Subcutaneous abdominal adipose tissue (tissue), 5 donors: ENCODE measurements around the gene CSDE1.

Source experiments
- H3K27ac ChIP-seq: one replicate; pipeline ENCODE4 v1.7.0; 2013; ENCODE audit warnings: low read depth, mild to moderate bottlenecking, inconsistent platforms, low read length, moderate library complexity
- H3K27me3 ChIP-seq, 5 donors: one replicate each; pipeline ENCODE4 v1.7.0; 2013; ENCODE audit warnings: low read length in 5 of 5, inconsistent platforms in 1 of 5; ENCODE audit not compliant: control insufficient read depth in 5 of 5, insufficient read depth in 4 of 5
- H3K36me3 ChIP-seq, 5 donors: one replicate each; pipeline ENCODE4 v1.7.0; 2013; ENCODE audit warnings: low read length in 5 of 5; ENCODE audit not compliant: control insufficient read depth in 5 of 5, insufficient read depth in 5 of 5
- H3K4me1 ChIP-seq, 5 donors: one replicate each; pipeline ENCODE4 v1.7.0; 2013; ENCODE audit warnings: low read length in 5 of 5, mild to moderate bottlenecking in 3 of 5, moderate library complexity in 1 of 5; ENCODE audit not compliant: control insufficient read depth in 5 of 5, insufficient read depth in 5 of 5
- H3K4me3 ChIP-seq, 5 donors: one replicate each; pipeline ENCODE4 v1.7.0; 2013; ENCODE audit warnings: low read length in 5 of 5, low read depth in 1 of 5
- H3K9ac ChIP-seq, 5 donors: one replicate each; pipeline ENCODE4 v1.7.0; 2013; ENCODE audit warnings: low read length in 5 of 5, mild to moderate bottlenecking in 4 of 5, moderate library complexity in 3 of 5
- H3K9me3 ChIP-seq, 5 donors: one replicate each; pipeline ENCODE4 v1.7.0; 2013; ENCODE audit warnings: low read length in 5 of 5; ENCODE audit not compliant: control insufficient read depth in 5 of 5
- donor health status: healthy.
- donor health status: healthy.
- donor health status: healthy.
- donor health status: healthy.
- donor health status: healthy.

CSDE1 gene

DNA sequence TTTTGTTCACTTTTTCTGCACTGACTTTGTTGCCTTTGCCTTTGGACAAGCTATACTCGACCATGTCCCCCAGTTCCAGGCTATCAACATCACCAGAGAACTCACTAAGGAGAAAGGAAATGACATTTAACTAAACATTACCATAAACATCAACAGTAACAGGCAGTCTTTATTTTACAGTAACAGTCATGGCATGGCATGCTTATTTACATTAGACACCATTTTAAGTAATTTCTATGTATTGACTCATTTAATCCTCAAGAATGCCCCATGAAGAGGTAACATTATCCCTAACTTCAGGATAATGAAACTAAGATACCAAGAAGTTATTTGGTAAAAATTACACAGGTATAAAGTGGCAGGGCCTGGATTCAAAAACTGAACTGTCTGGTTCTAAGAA, 32.6 kb downstream of the CSDE1 start:
- Histone ChIP-seq H3K4me3 (no peak overlapping the region), H3K9ac (no peak overlapping the region), H3K36me3 (peaks cover 62 to 96% (median 85%) of the 10 kb centered on the region in 5 donors), H3K4me1 (peaks cover 0 to 23% (median 8%) of the 10 kb centered on the region in 5 donors), H3K9me3 (no peaks in the 10 kb centered on the region), H3K27ac (no peak overlapping the region), H3K27me3 (no peaks in the 10 kb centered on the region)

DNA sequence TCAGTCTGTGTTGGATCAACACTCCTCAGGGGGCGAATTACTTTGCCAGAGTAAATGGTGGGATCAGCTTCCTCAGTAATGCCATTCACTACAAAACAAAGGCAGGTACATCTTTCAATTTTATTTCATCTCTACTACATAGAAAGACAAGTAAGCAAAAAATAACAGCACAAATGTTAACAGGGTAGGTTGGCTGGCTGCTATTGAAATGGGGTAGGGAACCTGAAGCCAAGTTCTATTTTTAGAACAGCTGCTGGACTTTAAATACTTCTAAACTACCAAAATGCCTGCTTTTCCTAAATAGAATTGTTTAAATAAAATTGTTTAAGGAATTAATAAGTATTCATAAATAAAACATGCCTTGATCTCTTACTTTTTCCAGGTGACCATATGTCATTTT, 33.9 kb downstream of the CSDE1 start:
- Histone ChIP-seq H3K9ac (no peak overlapping the region), H3K27ac (no peak overlapping the region), H3K4me1 (peaks cover 0 to 12% (median 0%) of the 10 kb centered on the region in 5 donors), H3K4me3 (no peak overlapping the region), H3K36me3 (peaks cover 68 to 100% (median 91%) of the 10 kb centered on the region in 5 donors), H3K27me3 (no peaks in the 10 kb centered on the region), H3K9me3 (no peaks in the 10 kb centered on the region)

DNA sequence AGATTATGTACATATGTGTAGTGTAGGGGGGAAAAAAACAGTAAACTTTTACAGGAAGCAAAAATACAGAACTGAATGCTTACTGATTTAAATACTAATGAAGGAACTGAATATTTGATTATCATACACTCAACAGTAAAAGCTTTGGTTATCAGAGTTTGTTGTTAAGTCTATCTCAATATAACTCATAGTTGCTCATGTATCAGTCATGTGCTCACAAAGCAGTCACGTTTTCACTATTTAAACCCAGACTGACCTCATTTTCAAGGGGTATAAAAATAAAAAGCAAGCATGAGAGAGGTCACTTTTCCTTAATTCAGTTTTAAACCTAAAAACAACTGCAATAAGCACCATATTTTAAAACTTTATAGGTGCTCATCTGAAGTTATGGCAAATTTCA, 34.3 kb downstream of the CSDE1 start:
- Histone ChIP-seq H3K9ac (no peak overlapping the region), H3K4me1 (peaks cover 0 to 7% (median 0%) of the 10 kb centered on the region in 5 donors), H3K36me3 (peaks cover 64 to 100% (median 92%) of the 10 kb centered on the region in 5 donors), H3K27me3 (no peaks in the 10 kb centered on the region), H3K4me3 (no peak overlapping the region), H3K27ac (no peak overlapping the region), H3K9me3 (no peaks in the 10 kb centered on the region)

DNA sequence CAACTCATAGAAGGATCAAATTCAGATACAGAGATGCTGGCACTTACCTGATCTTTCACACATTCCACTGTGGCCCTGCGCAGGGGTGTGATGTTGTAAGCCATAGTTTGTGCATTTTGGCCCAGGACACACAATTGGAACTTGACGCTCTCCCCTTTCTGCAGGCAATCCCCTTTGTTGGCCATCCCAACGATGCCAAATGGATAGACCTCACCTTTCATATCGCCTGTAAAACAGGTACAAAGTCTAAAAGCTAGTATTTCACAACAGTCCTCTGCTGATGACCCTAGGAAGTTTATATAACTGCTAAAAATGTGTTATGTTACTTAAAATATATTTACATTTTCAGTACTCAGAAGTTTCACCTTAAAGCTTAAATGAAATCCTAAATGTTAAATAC, 37.3 kb downstream of the CSDE1 start:
- no peaks in the 10 kb centered on the region for H3K27me3 ChIP-seq
- peaks cover 0 to 21% (median 12%) of the 10 kb centered on the region in 5 donors for H3K4me1 ChIP-seq
- H3K4me3 ChIP-seq: no peak overlapping the region
- no peaks in the 10 kb centered on the region for H3K9me3 ChIP-seq
- H3K9ac ChIP-seq: no peak overlapping the region
- H3K27ac ChIP-seq: no peak overlapping the region
- peaks cover 56 to 80% (median 78%) of the 10 kb centered on the region in 5 donors for H3K36me3 ChIP-seq

DNA sequence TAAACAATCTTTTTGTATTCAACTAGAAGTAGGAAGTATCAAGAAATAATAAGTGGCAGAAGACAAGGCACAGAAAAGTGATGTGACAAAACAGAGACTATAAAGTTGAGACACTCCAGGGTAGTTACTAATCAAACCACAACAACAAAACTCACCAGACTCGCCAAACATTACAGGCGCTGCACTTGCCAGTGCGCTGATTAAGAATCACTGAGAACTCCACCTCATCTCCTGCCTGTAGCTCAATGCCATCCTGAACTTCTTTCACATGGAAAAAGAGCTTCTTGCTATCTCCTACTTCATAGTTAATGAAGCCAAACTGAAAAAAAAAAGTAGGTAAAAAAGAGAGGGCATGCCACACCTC, 38.4 kb downstream of the CSDE1 start:
- Histone ChIP-seq H3K4me3 (no peak overlapping the region), H3K27me3 (no peaks in the 10 kb centered on the region), H3K27ac (no peak overlapping the region), H3K9me3 (no peaks in the 10 kb centered on the region), H3K9ac (peak overlapping the region in 1 of 5 donors; percentile 30), H3K4me1 (peaks cover 0 to 26% (median 17%) of the 10 kb centered on the region in 5 donors), H3K36me3 (peaks cover 48 to 69% (median 67%) of the 10 kb centered on the region in 5 donors)

DNA sequence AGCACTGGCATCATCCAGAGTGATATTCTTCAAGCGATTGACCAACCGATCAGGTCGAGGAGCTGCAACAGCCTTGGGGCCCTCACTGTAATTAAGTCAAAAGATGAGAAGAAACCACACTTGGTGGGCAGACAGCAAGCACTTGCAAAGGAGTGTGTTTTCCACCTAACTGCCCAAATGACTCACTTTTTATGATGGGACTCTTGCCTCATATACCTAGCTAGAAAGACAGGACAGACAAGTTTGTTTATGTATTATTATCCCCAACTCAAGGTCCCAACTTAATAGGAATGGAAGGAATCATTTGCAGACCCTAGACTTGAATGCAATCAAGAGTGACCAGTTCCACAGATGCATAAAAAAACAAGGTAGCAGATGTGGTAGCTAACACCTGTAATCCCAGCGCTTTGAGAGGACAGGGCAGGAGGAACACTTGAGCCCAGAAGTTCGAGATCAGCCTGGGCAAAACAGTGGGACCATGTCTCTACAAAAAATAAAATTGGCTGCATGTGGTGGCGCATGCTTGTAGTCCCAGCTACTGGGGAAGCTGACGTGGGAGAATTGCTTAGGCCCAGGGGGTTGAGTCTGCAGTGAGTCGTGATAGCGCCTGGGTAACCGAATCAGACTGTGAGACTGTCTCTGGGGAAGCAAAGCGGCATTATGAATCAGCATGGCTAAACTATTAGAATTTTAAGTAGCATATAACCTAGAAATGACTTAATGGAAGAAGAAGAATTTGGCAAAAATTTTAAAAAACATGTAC, 38.9 kb downstream of the CSDE1 start:
- Histone ChIP-seq H3K4me3 (no peak overlapping the region), H3K4me1 (peaks cover 0 to 21% (median 17%) of the 10 kb centered on the region in 5 donors), H3K9me3 (no peaks in the 10 kb centered on the region), H3K27ac (no peak overlapping the region), H3K36me3 (peaks cover 47 to 64% (median 62%) of the 10 kb centered on the region in 5 donors), H3K27me3 (no peaks in the 10 kb centered on the region), H3K9ac (no peak overlapping the region)

DNA sequence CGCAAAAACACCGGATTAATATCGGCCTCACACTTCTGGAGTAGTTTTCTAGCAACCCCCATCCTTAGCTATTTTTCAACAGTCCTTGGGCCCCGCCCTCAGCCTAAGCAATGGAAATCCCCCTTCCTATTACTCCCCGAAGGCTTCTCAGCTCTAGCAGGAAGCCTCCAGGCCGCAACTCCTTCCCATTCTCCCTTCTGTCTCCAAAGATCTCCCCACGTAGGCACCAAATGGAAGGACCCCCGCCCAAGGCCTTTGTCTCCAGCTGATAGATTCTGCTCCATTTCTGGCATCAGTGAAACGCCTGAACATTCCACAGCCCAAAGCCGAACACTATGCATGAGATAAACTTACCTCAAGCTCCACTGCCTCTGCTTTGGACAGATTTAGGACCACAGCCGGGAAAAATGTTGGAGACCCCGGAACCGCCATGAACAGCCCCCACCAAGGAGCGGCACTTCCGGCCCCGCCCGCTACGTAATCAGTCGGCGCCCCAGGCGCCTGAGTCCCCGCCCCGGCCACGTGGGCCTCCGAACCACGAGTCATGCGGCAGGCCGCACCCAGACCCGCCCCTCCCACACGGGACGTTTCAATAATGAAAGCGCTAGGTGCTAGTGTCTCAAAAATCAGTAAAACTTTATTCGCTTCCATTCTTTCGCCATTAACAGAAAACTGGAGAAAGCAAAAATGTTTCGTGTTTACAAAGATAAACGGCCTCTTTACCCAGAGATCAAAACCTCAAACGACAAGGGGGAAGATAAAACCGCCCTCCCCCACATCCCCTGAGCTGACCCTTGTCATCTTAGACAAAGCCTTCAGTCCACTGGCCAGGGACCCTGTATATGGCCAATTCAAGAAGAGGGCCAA, 41.2 kb downstream of the CSDE1 start, which contains the start of gene NRAS:
NRAS (minus strand) TSS at position 468 of the 867 bp plus-strand sequence. CDS start 611 bp downstream, outside the sequence.
- H3K36me3 ChIP-seq: peaks cover 48 to 63% (median 61%) of the 10 kb centered on the region in 5 donors
- H3K9me3 ChIP-seq: no peaks in the 10 kb centered on the region
- H3K9ac ChIP-seq: peak within 1 kb of the TSS; percentile 93 to 100 (median 100)
- peak within 1 kb of the TSS; percentile 98 for H3K27ac ChIP-seq
- peaks cover 0 to 21% (median 17%) of the 10 kb centered on the region in 5 donors for H3K4me1 ChIP-seq
- no peaks in the 10 kb centered on the region for H3K27me3 ChIP-seq
- H3K4me3 ChIP-seq: peak within 1 kb of the TSS; percentile 83 to 100 (median 95)

DNA sequence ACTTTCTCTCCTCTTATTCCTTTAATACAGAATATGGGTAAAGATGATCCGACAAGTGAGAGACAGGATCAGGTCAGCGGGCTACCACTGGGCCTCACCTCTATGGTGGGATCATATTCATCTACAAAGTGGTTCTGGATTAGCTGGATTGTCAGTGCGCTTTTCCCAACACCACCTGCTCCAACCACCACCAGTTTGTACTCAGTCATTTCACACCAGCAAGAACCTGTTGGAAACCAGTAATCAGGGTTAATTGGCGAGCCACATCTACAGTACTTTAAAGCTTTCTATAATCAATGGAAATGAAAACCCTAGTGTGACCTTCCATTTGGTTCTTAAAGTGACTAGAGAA, 41.9 kb downstream of the CSDE1 start:
- Histone ChIP-seq H3K9ac (peak overlapping the region; percentile 93 to 100 (median 100)), H3K4me3 (peak overlapping the region; percentile 83 to 100 (median 95)), H3K27me3 (no peaks in the 10 kb centered on the region), H3K27ac (peak overlapping the region; percentile 98), H3K36me3 (peaks cover 49 to 63% (median 60%) of the 10 kb centered on the region in 5 donors), H3K9me3 (no peaks in the 10 kb centered on the region), H3K4me1 (peaks cover 0 to 21% (median 17%) of the 10 kb centered on the region in 5 donors)

DNA sequence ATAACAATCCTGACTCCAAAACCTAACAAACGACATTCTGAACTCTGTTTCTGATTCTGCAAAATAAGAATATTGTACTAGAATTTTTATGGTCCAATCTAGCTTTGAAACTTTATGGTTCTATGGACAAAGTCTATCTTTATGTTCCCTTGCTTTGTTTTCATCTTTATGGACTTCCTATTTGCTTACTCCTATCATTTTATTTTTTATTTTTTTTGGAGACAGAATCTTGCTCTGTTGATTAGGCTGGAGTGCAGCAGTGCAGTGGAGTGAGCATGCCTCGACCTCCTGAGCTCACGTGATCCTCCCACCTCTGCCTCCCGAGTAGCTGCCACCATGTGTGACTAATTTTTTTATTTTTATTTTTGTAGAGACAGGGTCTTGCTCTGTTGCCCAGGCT, 44.8 kb downstream of the CSDE1 start:
- Histone ChIP-seq H3K9me3 (no peaks in the 10 kb centered on the region), H3K4me1 (peaks cover 0 to 21% (median 17%) of the 10 kb centered on the region in 5 donors), H3K27ac (no peak overlapping the region), H3K9ac (no peak overlapping the region), H3K27me3 (no peaks in the 10 kb centered on the region), H3K4me3 (no peak overlapping the region), H3K36me3 (peaks cover 43 to 55% (median 55%) of the 10 kb centered on the region in 5 donors)

DNA sequence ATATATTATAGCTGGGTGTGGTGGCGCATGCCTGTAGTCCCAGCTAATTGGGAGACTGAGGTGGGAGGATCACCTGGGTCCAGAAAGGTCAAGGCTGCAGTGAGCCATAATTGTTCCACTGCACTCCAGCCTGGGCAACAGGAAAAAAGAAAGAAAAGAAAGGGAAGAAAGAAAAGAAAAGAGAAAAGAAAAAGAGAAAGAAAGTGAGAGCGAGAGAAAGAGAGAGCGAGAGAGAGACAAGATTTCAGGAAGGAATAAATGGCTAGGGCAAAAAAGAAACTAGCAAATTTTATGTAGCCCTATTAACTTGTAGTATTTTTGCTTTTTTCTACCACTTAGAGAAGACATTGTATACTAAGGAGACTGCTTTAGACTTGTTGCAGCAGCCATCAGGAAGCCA, 47.4 kb downstream of the CSDE1 start:
- Histone ChIP-seq H3K36me3 (peaks cover 60 to 76% (median 69%) of the 10 kb centered on the region in 5 donors), H3K27ac (no peak overlapping the region), H3K27me3 (no peaks in the 10 kb centered on the region), H3K4me3 (no peak overlapping the region), H3K9ac (no peak overlapping the region), H3K9me3 (no peaks in the 10 kb centered on the region), H3K4me1 (peaks cover 0 to 6% (median 3%) of the 10 kb centered on the region in 5 donors)
